ENCODE measurements around the gene RPL38. TPM values are rescaled to one million over a fixed set of nuclear protein-coding genes. Genes with fewer than 3 reads are reported as not detected.

Gene RPL38
- total RNA-seq, 1 experiment from 2014 or later, result 3,689 TPM

GRCh38 chr17:74163271-74163821 is 40.1 kb upstream of the RPL38 start:
- H3K4me3 ChIP-seq (ENCODE audit: low read length), result no peak overlapping the region
- H4K20me1 ChIP-seq (ENCODE audit: low read length), result no peaks in the 10 kb centered on the region
- H3K9me2 ChIP-seq (replicated peaks; ENCODE audit: low read length), result no peaks in the 10 kb centered on the region
- H3K36me3 ChIP-seq (ENCODE audit: low read depth, low read length), result no peaks in the 10 kb centered on the region
- no peak overlapping the region for H2AFZ ChIP-seq (ENCODE audit: low read length)
- H3K4me1 ChIP-seq (ENCODE audit: insufficient read depth, low read length), result no peaks in the 10 kb centered on the region
- no peak overlapping the region for H3K27ac ChIP-seq (ENCODE audit: low read length)
- no peak overlapping the region for H3K4me2 ChIP-seq (ENCODE audit: low read length)
- no peak overlapping the region for H3K9ac ChIP-seq (ENCODE audit: low read length)
- TF ChIP-seq CTCF (conservative IDR thresholded peaks at IDR 0.05; ENCODE audit: low read depth, low read length), result no peak
- no peak for TF ChIP-seq EZH2 (IDR thresholded peaks at IDR 0.05; ENCODE audit: low read length, unreplicated experiment)
- TF ChIP-seq EZH2phosphoT487 (IDR thresholded peaks at IDR 0.05; ENCODE audit: borderline replicate concordance, low read length), result no peak
- H3K9me3 ChIP-seq (ENCODE audit: low read length), result no peaks in the 10 kb centered on the region
- ATAC-seq, result no peak
- H3F3A ChIP-seq (ENCODE audit: low read length, unreplicated experiment), result no peaks in the 10 kb centered on the region
- intact Hi-C loops (cut with micrococcal nuclease), result no loop called here
- CTCF ChIA-PET, result no interaction called here
- H3K79me2 ChIP-seq (ENCODE audit: low read length), result no peaks in the 10 kb centered on the region
- no peak for DNase-seq
- POLR2A ChIA-PET (ENCODE audit: unreplicated experiment), result no interaction called here
- H3K27me3 ChIP-seq (ENCODE audit: low read length), result peaks cover 80% of the 10 kb centered on the region
- BruUV-seq (replicated peaks), result no TSS peak

GRCh38 chr17:74163836-74164235 is 39.6 kb upstream of the RPL38 start:
- no peak for DNase-seq
- no peak overlapping the region for H3K27ac ChIP-seq (ENCODE audit: low read length)
- no peaks in the 10 kb centered on the region for H3F3A ChIP-seq (ENCODE audit: low read length, unreplicated experiment)
- H2AFZ ChIP-seq (ENCODE audit: low read length), result no peak overlapping the region
- ATAC-seq, result no peak
- CTCF ChIA-PET, result no interaction called here
- POLR2A ChIA-PET (ENCODE audit: unreplicated experiment), result no interaction called here
- intact Hi-C loops (cut with micrococcal nuclease), result no loop called here
- TF ChIP-seq EZH2 (IDR thresholded peaks at IDR 0.05; ENCODE audit: low read length, unreplicated experiment) (no peak), CTCF (conservative IDR thresholded peaks at IDR 0.05; ENCODE audit: low read depth, low read length) (no peak), EZH2phosphoT487 (IDR thresholded peaks at IDR 0.05; ENCODE audit: borderline replicate concordance, low read length) (no peak)
- H3K27me3 ChIP-seq (ENCODE audit: low read length), result peaks cover 85% of the 10 kb centered on the region
- H3K4me3 ChIP-seq (ENCODE audit: low read length), result no peak overlapping the region
- no peaks in the 10 kb centered on the region for H4K20me1 ChIP-seq (ENCODE audit: low read length)
- no peaks in the 10 kb centered on the region for H3K79me2 ChIP-seq (ENCODE audit: low read length)
- no peaks in the 10 kb centered on the region for H3K4me1 ChIP-seq (ENCODE audit: insufficient read depth, low read length)
- no peak overlapping the region for H3K9ac ChIP-seq (ENCODE audit: low read length)
- no peaks in the 10 kb centered on the region for H3K9me3 ChIP-seq (ENCODE audit: low read length)
- no peaks in the 10 kb centered on the region for H3K36me3 ChIP-seq (ENCODE audit: low read depth, low read length)
- no peaks in the 10 kb centered on the region for H3K9me2 ChIP-seq (replicated peaks; ENCODE audit: low read length)
- no peak overlapping the region for H3K4me2 ChIP-seq (ENCODE audit: low read length)
- BruUV-seq (replicated peaks), result no TSS peak

- no peaks in the 10 kb centered on the region for H4K20me1 ChIP-seq (ENCODE audit: low read length)
- no peaks in the 10 kb centered on the region for H3K9me2 ChIP-seq (replicated peaks; ENCODE audit: low read length)
- H2AFZ ChIP-seq (ENCODE audit: low read length), result no peak overlapping the region
- no peak for ATAC-seq
- TF ChIP-seq EZH2phosphoT487 (IDR thresholded peaks at IDR 0.05; ENCODE audit: borderline replicate concordance, low read length) (no peak), CTCF (conservative IDR thresholded peaks at IDR 0.05; ENCODE audit: low read depth, low read length) (no peak), EZH2 (IDR thresholded peaks at IDR 0.05; ENCODE audit: low read length, unreplicated experiment) (no peak)
- intact Hi-C loops (cut with micrococcal nuclease), result no loop called here
- BruUV-seq (replicated peaks), result no TSS peak
- H3F3A ChIP-seq (ENCODE audit: low read length, unreplicated experiment), result no peaks in the 10 kb centered on the region
- H3K9ac ChIP-seq (ENCODE audit: low read length), result no peak overlapping the region
- no peaks in the 10 kb centered on the region for H3K4me1 ChIP-seq (ENCODE audit: insufficient read depth, low read length)
- H3K36me3 ChIP-seq (ENCODE audit: low read depth, low read length), result no peaks in the 10 kb centered on the region
- no peak overlapping the region for H3K27ac ChIP-seq (ENCODE audit: low read length)
- no peaks in the 10 kb centered on the region for H3K79me2 ChIP-seq (ENCODE audit: low read length)
- H3K27me3 ChIP-seq (ENCODE audit: low read length), result peaks cover 88% of the 10 kb centered on the region
- ChIA-PET POLR2A (ENCODE audit: unreplicated experiment) (no interaction called here), CTCF (no interaction called here)
- H3K9me3 ChIP-seq (ENCODE audit: low read length), result no peaks in the 10 kb centered on the region
- H3K4me2 ChIP-seq (ENCODE audit: low read length), result no peak overlapping the region
- no peak overlapping the region for H3K4me3 ChIP-seq (ENCODE audit: low read length)
- no peak for DNase-seq
Measured at GRCh38 chr17:74164446-74165045, 38.9 kb upstream of the RPL38 start.
